ENCODE results near the gene GNL3L.
"Not testable (repeated sequence)": the region's sequence is repeated elsewhere in the genome, so short reads cannot be mapped to it uniquely, and the experiment has no call there.

Gene GNL3L

DNA sequence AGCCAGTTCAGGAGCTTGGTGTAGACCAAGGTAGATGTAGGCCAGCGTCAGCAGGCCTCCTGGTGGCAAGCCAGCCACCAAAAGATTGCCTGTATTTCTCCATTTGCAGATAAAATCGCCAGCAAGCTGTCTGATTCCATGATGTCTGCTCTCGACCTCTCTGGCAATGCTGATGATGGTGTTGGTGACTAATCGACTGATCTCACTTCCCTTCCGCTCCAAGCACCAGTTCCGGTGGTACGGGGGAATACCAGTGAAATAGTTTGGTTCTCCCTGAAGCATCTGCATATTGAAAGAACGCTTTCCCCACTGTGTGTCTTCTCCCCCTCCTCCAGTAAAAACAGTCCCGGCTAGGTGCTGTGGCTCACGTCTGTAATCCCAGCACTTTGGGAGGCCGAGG, 30.4 kb downstream of the GNL3L start:
- no peak for DNase-seq (ENCODE audit: low spot score)

DNA sequence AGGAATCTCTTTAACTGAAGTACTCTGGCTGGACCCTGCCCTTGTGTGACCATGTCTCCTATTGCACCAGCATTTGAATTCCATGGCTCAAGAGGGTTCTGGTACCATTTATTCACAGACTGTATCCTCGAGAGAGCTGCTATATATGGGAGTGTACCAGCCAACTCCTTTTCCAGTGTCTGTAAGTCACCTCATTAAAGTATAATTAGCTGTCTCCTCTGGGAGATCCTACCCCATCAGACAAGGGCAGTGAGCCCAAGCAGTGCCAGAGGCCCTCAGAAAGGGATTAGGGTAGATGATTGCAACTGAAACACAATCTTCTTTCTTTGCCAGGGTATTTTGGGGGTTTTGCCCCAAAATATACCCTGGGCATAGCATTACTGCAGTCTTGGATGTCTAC, 31.6 kb downstream of the GNL3L start:
- no peak for DNase-seq (ENCODE audit: low spot score)

DNA sequence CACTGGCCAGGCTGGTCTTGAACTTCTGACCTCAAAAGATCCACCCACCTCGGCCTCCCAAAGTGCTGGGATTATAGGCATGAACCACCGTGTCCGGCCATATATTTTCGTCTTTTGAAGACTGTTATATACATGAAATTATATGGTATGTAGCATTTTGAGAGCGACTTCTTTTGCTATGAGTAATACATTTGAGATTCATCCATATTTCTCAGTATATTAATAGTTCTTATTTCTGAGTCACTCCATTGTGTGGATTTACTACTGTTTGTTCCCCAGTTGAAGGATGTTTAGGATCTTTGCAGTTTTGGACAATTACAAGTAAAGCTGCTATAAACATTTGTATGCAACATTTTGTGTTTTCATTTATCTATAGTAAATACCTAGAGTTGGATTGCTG, 34.9 kb downstream of the GNL3L start:
- no peak for DNase-seq (ENCODE audit: low spot score)

DNA sequence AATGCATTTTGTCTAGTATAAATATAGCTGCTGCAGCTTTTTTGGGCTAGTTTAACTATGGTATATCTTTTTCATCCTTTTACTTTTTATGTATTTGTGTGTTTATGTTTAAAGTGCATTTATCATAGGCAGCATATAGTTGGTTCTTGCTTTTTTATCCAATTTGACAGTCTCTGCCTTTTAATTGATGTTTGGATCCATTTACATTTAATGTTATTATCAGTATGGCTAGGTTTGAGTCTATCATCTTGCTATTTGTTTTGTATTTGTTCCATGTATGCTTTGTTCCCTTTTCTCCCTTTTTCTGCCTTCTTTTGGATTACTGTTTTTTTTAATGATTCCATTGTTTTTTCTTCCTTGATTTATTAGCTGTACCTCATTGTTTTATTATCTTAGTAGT, 40.3 kb downstream of the GNL3L start:
- no peak for DNase-seq (ENCODE audit: low spot score)

DNA sequence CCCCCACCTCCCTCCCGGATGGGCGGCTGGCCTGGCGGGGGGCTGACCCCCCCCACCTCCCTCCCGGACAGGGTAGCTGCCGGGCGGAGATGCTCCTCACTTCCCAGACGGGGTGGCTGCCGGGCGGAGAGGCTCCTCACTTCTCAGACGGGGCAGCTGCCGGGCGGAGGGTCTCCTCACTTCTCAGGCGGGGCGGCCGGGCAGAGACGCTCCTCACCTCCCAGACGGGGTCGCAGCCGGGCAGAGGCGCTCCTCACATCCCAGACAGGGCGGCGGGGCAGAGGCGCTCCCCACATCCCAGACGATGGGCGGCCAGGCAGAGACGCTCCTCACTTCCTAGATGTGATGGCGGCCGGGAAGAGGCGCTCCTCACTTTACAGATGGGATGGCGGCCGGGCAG, 42.6 kb downstream of the GNL3L start:
- DNase-seq (ENCODE audit: low spot score) = not testable (repeated sequence)

DNA sequence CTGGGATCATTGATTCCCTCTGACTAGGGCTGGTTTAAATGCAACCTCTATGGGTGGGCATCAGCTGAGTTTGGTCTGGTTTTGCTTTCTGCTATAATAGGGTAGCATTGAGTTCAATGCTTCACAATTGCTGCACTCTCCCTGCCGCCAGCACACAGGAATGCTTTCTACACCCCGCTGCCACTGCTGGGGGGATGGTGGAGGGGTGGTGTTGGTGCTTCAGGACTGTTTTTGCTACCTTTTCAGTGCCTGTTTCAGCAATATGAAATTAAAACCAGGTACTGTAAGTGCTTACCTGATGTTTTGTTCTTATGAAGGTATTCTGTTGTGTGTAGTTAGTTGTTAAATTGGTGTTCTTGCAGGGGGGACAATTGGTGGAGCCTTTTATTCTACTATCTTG, 67.7 kb downstream of the GNL3L start:
- DNase-seq (ENCODE audit: low spot score) = no peak

DNA sequence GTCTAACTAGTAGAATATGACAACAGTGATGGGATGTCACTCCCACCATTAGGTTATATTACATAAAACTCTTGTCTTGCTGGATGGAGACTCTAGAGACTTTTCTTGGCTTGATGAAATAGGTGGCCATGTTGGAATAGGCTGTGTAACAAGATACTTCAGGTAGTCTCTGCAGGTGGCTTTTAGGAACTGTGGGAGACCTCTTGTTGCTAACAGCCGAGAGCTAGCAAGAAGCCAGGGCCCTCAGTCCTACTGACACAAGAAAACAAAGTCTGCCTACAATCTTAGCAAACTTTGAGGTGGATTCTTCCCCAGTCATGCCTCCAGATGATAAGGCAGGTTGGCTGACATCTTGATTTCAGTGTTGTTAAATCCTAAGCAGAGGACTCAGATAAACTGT, 72.5 kb downstream of the GNL3L start:
- DNase-seq (ENCODE audit: low spot score) = no peak
